Neutrophil (primary cell): Measurements from ENCODE around the gene FOXP4.

Experiments
- H3K27ac ChIP-seq: fragments of 200-600 bp; sonication (generic); 2 replicates; pipeline ENCODE4 v1.5.1; 2016; ENCODE audit warnings: mild to moderate bottlenecking, moderate library complexity
- H3K27me3 ChIP-seq: fragments of 200-600 bp; sonication (generic); 2 replicates; pipeline ENCODE4 v1.6.0; 2016; ENCODE audit warnings: mild to moderate bottlenecking
- H3K36me3 ChIP-seq: fragments of 200-600 bp; sonication (generic); 2 replicates; pipeline ENCODE4 v1.5.1; 2017
- H3K4me1 ChIP-seq, 2 experiments: fragments of 200-600 bp in 1 of 2; sonication (generic) in 1 of 2; 1 replicate in 1 of 2; 2 replicates in 1 of 2; pipeline versions ENCODE4 v1.5.1 to v1.6.1; 2013 to 2016; ENCODE audit warnings: low read depth in 1 of 2, low read length in 1 of 2, mild to moderate bottlenecking in 1 of 2, moderate library complexity in 1 of 2; ENCODE audit not compliant: control insufficient read depth in 1 of 2, insufficient read depth in 1 of 2
- H3K4me3 ChIP-seq, 2 experiments: fragments of 200-600 bp in 1 of 2; sonication (generic) in 1 of 2; 1 replicate in 1 of 2; 2 replicates in 1 of 2; pipeline ENCODE4 v1.5.1; 2013 to 2016; ENCODE audit warnings: low read depth in 1 of 2, low read length in 1 of 2, mild to moderate bottlenecking in 1 of 2, moderate library complexity in 1 of 2
- H3K9me3 ChIP-seq: fragments of 200-600 bp; sonication (generic); 2 replicates; pipeline ENCODE4 v1.5.1; 2016
- CTCF ChIP-seq: fragments of 200-600 bp; sonication (generic); IDR thresholded peaks from 2 replicates; pipeline ENCODE4 v1.5.1; 2016; ENCODE audit warnings: antibody characterized with exemption

Gene FOXP4

DNA sequence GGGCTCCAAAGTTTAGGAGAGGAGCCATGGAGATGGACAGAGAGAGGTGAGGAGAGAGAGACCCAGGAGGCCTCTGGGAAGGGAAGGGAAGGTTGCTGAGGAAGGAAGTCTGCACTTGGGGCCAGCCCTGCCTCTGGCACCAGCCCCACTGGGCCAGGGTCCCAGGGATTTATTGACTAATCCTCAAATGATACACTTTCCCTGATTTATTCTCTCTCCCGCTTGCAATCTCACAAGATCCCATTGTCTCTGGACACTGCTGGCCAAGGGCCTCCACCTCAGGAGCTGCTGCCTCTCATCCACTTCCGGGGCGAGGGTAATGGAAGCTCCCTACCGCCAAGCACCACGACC, 43.6 kb upstream of the FOXP4 start:
- Histone ChIP-seq H3K27ac (no peak overlapping the region), H3K9me3 (no peaks in the 10 kb centered on the region), H3K36me3 (no peaks in the 10 kb centered on the region), H3K4me1 (no peaks in the 10 kb centered on the region), H3K4me3 (no peak overlapping the region), H3K27me3 (peaks cover 96% of the 10 kb centered on the region)
- TF ChIP-seq CTCF, result no peak

GRCh38 chr6:41502917-41503671, 43.1 kb upstream of the FOXP4 start:
- Histone ChIP-seq H3K27ac (no peak overlapping the region), H3K9me3 (no peaks in the 10 kb centered on the region), H3K36me3 (no peaks in the 10 kb centered on the region), H3K27me3 (peaks cover 96% of the 10 kb centered on the region), H3K4me1 (no peaks in the 10 kb centered on the region), H3K4me3 (no peak overlapping the region)
- no peak for TF ChIP-seq CTCF

GRCh38 chr6:41503827-41504465, 42.2 kb upstream of the FOXP4 start:
- TF ChIP-seq CTCF, result no peak
- H3K36me3 ChIP-seq, result no peaks in the 10 kb centered on the region
- peaks cover 96% of the 10 kb centered on the region for H3K27me3 ChIP-seq
- H3K9me3 ChIP-seq, result no peaks in the 10 kb centered on the region
- no peak overlapping the region for H3K4me3 ChIP-seq
- no peaks in the 10 kb centered on the region for H3K4me1 ChIP-seq
- no peak overlapping the region for H3K27ac ChIP-seq

- no peaks in the 10 kb centered on the region for H3K9me3 ChIP-seq
- no peaks in the 10 kb centered on the region for H3K4me1 ChIP-seq
- H3K4me3 ChIP-seq, result no peak overlapping the region
- no peak overlapping the region for H3K27ac ChIP-seq
- no peaks in the 10 kb centered on the region for H3K36me3 ChIP-seq
- H3K27me3 ChIP-seq, result peaks cover 97% of the 10 kb centered on the region
- TF ChIP-seq CTCF, result no peak
Measured at GRCh38 chr6:41504466-41505121, 41.6 kb upstream of the FOXP4 start.

DNA sequence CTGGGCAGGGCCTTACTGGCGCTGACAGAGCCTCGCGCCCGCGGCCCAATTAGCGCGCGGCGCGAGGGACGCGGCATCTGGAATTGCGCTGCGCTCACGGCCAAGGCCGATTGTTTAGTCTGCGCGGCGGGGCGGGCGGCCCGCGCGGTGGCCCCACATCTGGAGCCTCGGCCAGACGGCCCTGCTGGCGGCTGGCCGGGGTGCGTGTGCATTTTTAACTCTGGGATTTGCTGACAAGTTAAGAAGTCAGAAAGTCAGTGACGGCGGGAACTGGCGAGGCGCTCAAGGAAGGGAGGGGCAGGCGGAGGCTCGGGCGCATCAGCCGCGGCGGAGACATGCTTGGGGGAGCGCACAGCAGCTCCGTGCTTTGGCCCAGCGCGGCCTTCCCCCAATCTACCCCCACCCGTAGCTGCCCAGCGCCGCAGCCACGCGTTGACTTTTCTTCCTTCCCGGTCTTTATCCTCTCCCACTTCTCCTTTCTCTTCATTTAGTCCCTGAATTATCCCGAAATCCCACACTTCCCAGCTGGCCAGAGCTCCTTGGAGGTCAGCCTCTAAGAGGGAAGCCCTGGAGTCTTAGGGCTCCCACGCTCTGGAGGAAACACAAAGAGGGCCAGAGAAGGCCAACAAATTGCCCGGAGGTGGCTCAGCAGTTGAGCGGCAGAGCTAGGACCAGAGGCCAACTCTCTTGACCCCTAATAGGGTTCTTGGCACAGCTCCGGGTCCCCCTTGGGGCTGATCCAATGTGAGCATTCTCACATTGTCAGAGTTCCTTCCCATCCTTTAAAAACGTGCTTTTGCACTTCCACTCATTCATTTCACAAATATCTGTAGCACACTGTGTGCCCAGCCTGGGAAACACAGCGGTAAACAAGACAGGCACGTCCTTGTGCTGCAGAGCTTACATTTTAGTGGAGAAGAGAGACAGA, 40.8 kb upstream of the FOXP4 start:
- Histone ChIP-seq H3K27me3 (peaks cover 99% of the 10 kb centered on the region), H3K9me3 (no peaks in the 10 kb centered on the region), H3K4me3 (no peak overlapping the region), H3K36me3 (no peaks in the 10 kb centered on the region), H3K4me1 (no peaks in the 10 kb centered on the region), H3K27ac (no peak overlapping the region)
- no peak for TF ChIP-seq CTCF
